T follicular helper cell (primary cell): ENCODE results near the gene MEN1.
"Not testable (repeated sequence)": the region's sequence is repeated elsewhere in the genome, so short reads cannot be mapped to it uniquely, and the experiment has no call there.

Experiments
- DNase-seq: peaks from one replicate; pipeline ENCODE4 v3.0.0-alpha.2; 2020; ENCODE audit warnings: low read depth

Gene MEN1

GRCh38 chr11:64832467-64833197 is 22.3 kb upstream of the MEN1 start:
- no peak for DNase-seq

GRCh38 chr11:64831411-64831891 is 21.1 kb upstream of the MEN1 start:
- DNase-seq: no peak

- no peak for DNase-seq
These were observed 19.3 kb upstream of the MEN1 start for GRCh38 chr11:64829536-64830251.

GRCh38 chr11:64827451-64827839 is 17.1 kb upstream of the MEN1 start:
- no peak for DNase-seq

- DNase-seq: no peak
These were observed 16.5 kb upstream of the MEN1 start for GRCh38 chr11:64826578-64827450.

GRCh38 chr11:64826062-64826461 is 15.7 kb upstream of the MEN1 start:
- DNase-seq: no peak

- no peak for DNase-seq
These were observed 13.3 kb upstream of the MEN1 start for GRCh38 chr11:64823568-64824119.

GRCh38 chr11:64817476-64817875 is 7.1 kb upstream of the MEN1 start:
- DNase-seq: no peak

GRCh38 chr11:64815433-64815832 is 5.1 kb upstream of the MEN1 start:
- not testable (repeated sequence) for DNase-seq

GRCh38 chr11:64814712-64815187 is 4.4 kb upstream of the MEN1 start:
- no peak for DNase-seq

GRCh38 chr11:64813826-64814225 is 3.5 kb upstream of the MEN1 start:
- no peak for DNase-seq

GRCh38 chr11:64810891-64811272 is 531 bp upstream of the MEN1 start:
- peak; percentile 44 for DNase-seq

GRCh38 chr11:64809781-64810241 is 540 bp downstream of the MEN1 start:
- no peak for DNase-seq

GRCh38 chr11:64805481-64805880 is 4.9 kb downstream of the MEN1 start:
- DNase-seq: no peak

- DNase-seq: no peak
These were observed 5.8 kb downstream of the MEN1 start for GRCh38 chr11:64804346-64805210.

- DNase-seq: no peak
These were observed 6.5 kb downstream of the MEN1 start for GRCh38 chr11:64803846-64804345.

- peak; percentile 84 for DNase-seq
These were observed 7.0 kb downstream of the MEN1 start, which contains the start of gene MAP4K2 for GRCh38 chr11:64803158-64803845. Gene MAP4K2 (minus strand): TSS chr11:64803214. CDS start chr11:64803149, 65 bp downstream.

- no peak for DNase-seq
These were observed 7.8 kb downstream of the MEN1 start for GRCh38 chr11:64802370-64803157.
